SIG-M5 treated with dmso at 0.1 percent for 504 hours (cell line): ENCODE results near the gene HOXB1.

Source experiments
- DNase-seq: peaks from one replicate; lab custom pipeline; 2025; ENCODE audit not compliant: unreplicated experiment; lab: John Stamatoyannopoulos, UW

The HOXB1 gene

GRCh38 chr17:48567646-48568354, 37.0 kb upstream of the HOXB1 start:
- DNase-seq = no peak

- no peak for DNase-seq
These were observed 36.4 kb upstream of the HOXB1 start for GRCh38 chr17:48567209-48567608.

- no peak for DNase-seq
These were observed 35.9 kb upstream of the HOXB1 start for GRCh38 chr17:48566717-48567116.

- DNase-seq = no peak
These were observed 35.3 kb upstream of the HOXB1 start for GRCh38 chr17:48565925-48566710.

GRCh38 chr17:48565022-48565554, 34.3 kb upstream of the HOXB1 start:
- DNase-seq = no peak

GRCh38 chr17:48564188-48565021, 33.6 kb upstream of the HOXB1 start:
- no peak for DNase-seq

- DNase-seq = no peak
These were observed 33.0 kb upstream of the HOXB1 start for GRCh38 chr17:48563867-48564187.

- no peak for DNase-seq
These were observed 32.6 kb upstream of the HOXB1 start for GRCh38 chr17:48563385-48563838.

- no peak for DNase-seq
These were observed 32.1 kb upstream of the HOXB1 start for GRCh38 chr17:48562934-48563333.

- DNase-seq = no peak
These were observed 31.3 kb upstream of the HOXB1 start for GRCh38 chr17:48561884-48562810.

- no peak for DNase-seq
These were observed 29.3 kb upstream of the HOXB1 start for GRCh38 chr17:48559840-48560817.

GRCh38 chr17:48559122-48559839, 28.5 kb upstream of the HOXB1 start:
- no peak for DNase-seq

GRCh38 chr17:48558831-48559121, 28.0 kb upstream of the HOXB1 start:
- no peak for DNase-seq

GRCh38 chr17:48558057-48558830, 27.4 kb upstream of the HOXB1 start:
- DNase-seq = no peak

GRCh38 chr17:48556576-48557401, 26.0 kb upstream of the HOXB1 start:
- DNase-seq = no peak

GRCh38 chr17:48556229-48556575, 25.4 kb upstream of the HOXB1 start:
- no peak for DNase-seq
